Lower leg skin (tissue), 3 donors: ENCODE results near the gene BDKRB2.

ENCODE experiments used
- POLR2A ChIP-seq, 2 donors: fragments of 450-650 bp; IDR thresholded peaks; one replicate each; pipeline ENCODE4 v1.6.1; 2016 to 2017; ENCODE audit warnings: antibody characterized with exemption in 2 of 2, mild to moderate bottlenecking in 1 of 2, moderate library complexity in 1 of 2
- TF ChIP-seq, protein P1 (sequence below), 3 donors: fragments of 450-650 bp; IDR thresholded peaks; one replicate each; pipeline ENCODE4 v1.5.1; 2016; ENCODE audit warnings: antibody characterized with exemption in 3 of 3, mild to moderate bottlenecking in 3 of 3, moderate library complexity in 2 of 3

DNA sequence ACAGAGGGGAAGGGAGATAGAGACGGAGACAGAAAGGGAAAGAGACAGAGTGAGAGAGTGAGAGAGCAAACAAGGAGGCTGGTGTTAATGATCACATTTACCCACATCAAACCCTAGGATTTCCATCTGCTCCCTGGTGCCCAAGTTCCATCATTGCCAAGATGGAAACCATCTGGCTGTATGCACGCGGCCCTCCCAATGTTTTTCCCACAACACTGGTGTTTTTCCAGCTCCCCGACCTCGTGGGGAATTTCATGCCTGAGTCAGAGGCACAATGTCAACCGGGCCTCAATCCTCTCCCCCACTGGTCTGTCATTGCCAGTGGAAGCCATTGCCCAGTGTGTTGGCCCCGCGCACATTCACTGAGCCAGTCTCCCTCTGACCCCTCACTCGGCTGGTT is 19.9 kb upstream of the BDKRB2 start:
- TF ChIP-seq, protein P1, sequence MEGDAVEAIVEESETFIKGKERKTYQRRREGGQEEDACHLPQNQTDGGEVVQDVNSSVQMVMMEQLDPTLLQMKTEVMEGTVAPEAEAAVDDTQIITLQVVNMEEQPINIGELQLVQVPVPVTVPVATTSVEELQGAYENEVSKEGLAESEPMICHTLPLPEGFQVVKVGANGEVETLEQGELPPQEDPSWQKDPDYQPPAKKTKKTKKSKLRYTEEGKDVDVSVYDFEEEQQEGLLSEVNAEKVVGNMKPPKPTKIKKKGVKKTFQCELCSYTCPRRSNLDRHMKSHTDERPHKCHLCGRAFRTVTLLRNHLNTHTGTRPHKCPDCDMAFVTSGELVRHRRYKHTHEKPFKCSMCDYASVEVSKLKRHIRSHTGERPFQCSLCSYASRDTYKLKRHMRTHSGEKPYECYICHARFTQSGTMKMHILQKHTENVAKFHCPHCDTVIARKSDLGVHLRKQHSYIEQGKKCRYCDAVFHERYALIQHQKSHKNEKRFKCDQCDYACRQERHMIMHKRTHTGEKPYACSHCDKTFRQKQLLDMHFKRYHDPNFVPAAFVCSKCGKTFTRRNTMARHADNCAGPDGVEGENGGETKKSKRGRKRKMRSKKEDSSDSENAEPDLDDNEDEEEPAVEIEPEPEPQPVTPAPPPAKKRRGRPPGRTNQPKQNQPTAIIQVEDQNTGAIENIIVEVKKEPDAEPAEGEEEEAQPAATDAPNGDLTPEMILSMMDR (IDR thresholded peaks at IDR 0.05), result no peak
- TF ChIP-seq POLR2A (IDR thresholded peaks at IDR 0.05), result no peak
